NCI-H1105 treated with DMSO at 0.1 percent for 48 hours (cell line): Measurements from ENCODE around the gene PCLAF.

ENCODE experiments used
- DNase-seq: peaks from one replicate; lab custom pipeline; 2025; lab: John Stamatoyannopoulos, UW

The PCLAF gene

DNA sequence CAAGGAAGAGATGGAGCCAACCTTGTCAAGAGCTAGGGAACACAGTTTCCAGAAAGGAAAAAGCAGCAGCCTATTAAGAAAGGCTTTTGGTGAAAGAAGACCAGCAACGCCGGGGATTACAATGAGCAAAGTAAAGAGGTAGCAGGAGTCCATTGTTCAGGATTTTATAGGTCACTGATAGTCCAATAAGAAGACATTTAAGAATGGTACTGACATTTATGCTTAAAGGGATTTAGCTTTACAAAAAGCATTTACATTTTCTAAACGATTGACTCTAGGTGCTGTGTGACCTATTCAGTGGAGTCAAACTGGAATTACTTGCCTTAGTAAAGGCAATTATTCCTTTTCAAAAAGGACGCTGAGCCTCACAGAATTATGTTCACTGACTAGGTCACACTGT lies 66.0 kb downstream of the PCLAF start:
- DNase-seq: no peak

GRCh38 chr15:64314456-64314855 lies 66.8 kb downstream of the PCLAF start:
- no peak for DNase-seq
